Posterior cingulate gyrus (tissue), 11 donors: ENCODE measurements around the gene ZFP64.

ENCODE experiments used
- DNase-seq, 10 donors: peaks; one replicate each; pipeline versions ENCODE4 v3.0.0 to v3.0.0-alpha.2; 2020 to 2021; ENCODE audit warnings: mixed read lengths in 3 of 10
- intact Hi-C: fragments of 100-400 bp; cut with DNase I; formaldehyde crosslinking; loops from one replicate; pipeline ENCODE4 v1.15.1; 2023

ZFP64 gene

DNA sequence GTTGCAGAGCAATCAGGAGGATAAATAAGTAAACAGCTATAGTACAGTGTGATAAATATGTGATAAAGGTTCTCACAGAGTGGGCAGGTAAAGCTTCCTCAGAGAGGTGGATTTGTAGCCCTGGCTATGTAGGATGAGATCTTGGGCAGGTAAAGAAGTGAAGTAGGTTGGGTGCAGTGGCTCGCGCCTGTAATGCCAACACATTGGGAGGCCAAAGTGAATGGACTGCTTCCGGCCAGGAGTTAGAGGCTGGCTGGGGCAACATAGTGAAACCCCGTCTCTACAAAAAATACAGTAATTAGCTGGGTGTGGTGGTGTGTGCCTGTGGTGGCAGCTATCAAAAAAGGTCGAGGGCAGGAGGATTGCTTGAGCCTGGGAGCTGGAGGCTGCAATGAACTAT, 72.9 kb downstream of the ZFP64 start:
- intact Hi-C loops, result no loop called here
- peak in 1 of 10 donors; percentile 56 for DNase-seq

GRCh38 chr20:52118016-52118623, 73.5 kb downstream of the ZFP64 start:
- DNase-seq, result peak in 1 of 10 donors; percentile 14
- intact Hi-C loops, result no loop called here

- intact Hi-C loops, result no loop called here
- no peak for DNase-seq
Observed at GRCh38 chr20:52110456-52110855, 81.1 kb downstream of the ZFP64 start.

DNA sequence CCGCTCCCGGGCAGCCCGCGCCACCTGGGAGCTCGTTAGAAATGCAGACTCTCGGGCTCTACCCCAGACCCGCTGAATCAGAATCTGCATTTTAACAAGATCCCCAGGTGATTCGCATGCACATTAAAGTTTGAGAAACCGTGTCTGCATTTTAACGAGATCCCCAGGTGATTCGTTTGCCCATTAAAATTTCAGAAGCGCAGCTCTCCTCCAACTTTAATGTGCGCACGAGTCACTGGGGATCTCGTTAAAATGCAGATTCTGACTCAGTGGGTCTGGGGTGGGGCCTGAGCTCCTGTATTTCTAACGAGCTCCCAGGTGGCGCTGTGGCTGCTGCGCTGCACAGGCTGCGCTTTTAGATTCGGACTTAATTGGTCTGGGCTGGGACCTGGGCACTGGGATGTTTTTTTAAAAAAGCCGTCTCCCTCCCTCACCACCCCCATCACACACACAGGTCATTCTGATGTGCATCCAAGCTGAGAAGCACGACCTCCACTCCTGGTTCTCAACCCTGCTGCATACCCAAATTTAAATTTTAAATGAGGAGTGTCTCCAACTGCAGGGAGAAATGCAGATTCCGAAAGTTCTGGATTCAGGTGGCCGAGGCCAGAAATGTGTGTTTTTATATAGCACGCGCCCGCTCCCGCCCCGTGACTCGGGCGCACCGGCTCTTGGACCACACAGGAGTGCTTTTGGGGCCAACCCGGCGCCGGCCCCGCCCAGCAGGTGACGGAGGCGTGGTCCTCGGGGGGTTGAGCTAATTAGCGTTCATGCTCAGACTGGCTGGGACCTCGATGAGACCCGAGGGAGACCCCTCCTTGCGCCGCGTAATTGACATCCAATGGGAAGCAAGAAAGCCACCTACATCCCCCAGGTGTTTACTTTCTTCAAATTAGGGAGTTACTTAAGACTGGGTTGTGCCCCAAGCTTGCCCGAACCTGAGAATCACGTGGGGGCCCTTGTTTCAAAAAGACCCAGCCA, 85.8 kb downstream of the ZFP64 start:
- intact Hi-C loops, result no loop called here
- peak in 2 of 10 donors; percentile 19 to 79 for DNase-seq

DNA sequence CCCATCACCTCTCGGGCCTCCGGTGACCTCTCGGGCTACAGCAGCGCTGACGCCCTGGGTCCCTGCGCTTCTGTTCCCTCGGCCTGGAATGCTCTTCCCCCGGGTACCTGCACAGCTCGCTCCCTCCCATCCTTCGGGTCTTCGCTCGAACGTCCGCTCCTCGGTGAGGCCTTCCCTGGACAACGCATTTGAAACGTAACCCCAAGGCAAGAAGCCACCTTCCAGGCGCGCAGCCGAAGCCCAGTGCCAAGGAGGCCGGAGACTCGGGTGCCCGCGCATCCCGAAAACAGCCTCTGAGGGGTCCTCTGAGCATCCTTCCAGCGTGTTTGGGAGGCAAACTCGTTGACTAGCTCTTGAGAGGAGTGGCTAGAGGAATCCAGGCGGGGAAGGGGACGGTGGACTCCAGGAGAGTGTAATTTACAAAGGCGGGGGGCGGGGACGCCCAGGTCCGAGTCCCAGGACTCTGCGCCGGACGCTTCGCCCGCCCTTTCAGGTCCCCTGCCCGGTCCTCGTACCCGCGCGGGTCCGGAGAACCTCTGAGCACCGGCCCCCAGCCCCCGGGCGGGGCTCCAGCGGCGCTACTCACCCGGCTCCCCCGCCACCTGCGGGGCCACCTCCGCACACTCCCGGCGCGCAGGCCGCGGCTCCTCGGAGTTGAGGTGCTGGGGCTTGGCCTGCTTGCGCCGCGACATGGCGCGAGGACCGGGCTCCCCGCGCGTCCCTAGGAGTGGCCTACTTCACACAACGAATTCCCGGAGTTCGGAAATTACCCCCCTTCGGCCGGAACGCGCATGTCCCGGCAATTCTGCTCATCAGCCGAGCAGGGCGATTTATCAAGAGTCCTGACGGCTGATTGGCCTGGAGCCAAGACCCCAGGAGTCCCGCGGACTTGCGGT, 86.8 kb downstream of the ZFP64 start:
- intact Hi-C loops, result no loop called here
- DNase-seq, result peak in 1 of 10 donors; percentile 76

- no peak for DNase-seq
- intact Hi-C loops, result no loop called here
Observed at GRCh38 chr20:52103913-52104545, 87.5 kb downstream of the ZFP64 start.

GRCh38 chr20:52103335-52103912, 88.2 kb downstream of the ZFP64 start:
- DNase-seq, result no peak
- intact Hi-C loops, result no loop called here

DNA sequence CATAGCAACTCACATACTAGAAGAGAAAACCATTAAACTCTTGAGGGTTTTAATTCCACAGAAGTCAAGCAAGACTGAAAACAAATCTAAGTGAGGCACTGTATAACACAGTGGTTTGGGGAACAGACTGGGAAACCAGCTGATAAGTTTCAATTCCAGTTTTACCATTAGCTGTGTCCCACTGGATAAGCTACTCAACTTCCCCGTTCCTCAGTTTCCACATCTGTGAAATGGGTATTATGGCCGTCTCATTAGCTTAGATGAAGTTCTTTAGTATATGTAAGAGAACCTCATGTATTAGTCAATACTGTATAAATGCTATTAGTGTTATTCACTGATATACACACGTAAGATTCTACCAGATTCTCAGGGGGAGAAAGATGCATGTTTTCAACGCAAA, 89.0 kb downstream of the ZFP64 start:
- no peak for DNase-seq
- intact Hi-C loops, result no loop called here

DNA sequence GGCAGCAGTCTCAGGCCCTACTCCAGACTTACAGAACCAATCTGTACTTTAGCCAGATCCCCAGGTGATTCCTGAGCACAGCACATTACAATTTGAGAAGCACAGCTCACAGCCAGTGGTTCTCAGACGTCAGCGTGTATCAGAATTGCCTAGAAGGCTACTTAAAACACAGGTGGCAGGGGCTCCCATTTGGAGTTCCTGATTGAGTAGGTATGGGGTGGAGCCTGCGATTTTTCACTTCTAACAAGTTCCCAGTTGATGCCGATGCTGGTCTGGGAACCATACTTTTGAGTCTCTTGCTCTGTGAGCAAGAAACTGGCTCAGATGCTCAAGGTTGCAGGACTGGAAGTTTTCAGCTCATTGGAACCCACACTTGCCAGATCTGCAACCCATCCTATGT, 89.5 kb downstream of the ZFP64 start:
- intact Hi-C loops, result no loop called here
- no peak for DNase-seq
